Chondrocyte (in vitro differentiated cells): ENCODE measurements around the gene POLD1. TPM values are rescaled to one million over a fixed set of nuclear protein-coding genes. Genes with fewer than 3 reads are reported as not detected.
A peak's percentile ranks its signal among the peaks of the same experiment; 100 is the strongest.

ENCODE experiments used
- DNase-seq: peaks from one replicate; pipeline ENCODE4 v3.0.0; 2021; ENCODE audit warnings: mixed read lengths, low spot score
- H3K27ac Mint-ChIP-seq: one replicate; pipeline ENCODE4 v1.8.0; 2021; ENCODE audit warnings: mild to moderate bottlenecking, moderate library complexity, mixed read lengths; ENCODE audit not compliant: unreplicated experiment
- H3K27me3 Mint-ChIP-seq: 2 replicates; pipeline ENCODE4 v1.8.0; 2021; ENCODE audit warnings: low read depth, mixed read lengths
- H3K36me3 Mint-ChIP-seq: 2 replicates; pipeline ENCODE4 v1.8.0; 2021; ENCODE audit warnings: low read depth, mixed read lengths
- H3K4me1 Mint-ChIP-seq: 2 replicates; pipeline ENCODE4 v1.8.0; 2021; ENCODE audit warnings: low read depth, mild to moderate bottlenecking, mixed read lengths
- H3K4me3 Mint-ChIP-seq: one replicate; pipeline ENCODE4 v1.8.0; 2021; ENCODE audit warnings: mild to moderate bottlenecking, moderate library complexity, mixed read lengths; ENCODE audit not compliant: unreplicated experiment
- H3K9me3 Mint-ChIP-seq: 2 replicates; pipeline ENCODE4 v1.8.0; 2021; ENCODE audit warnings: low read depth, mixed read lengths
- total RNA-seq: library from RNA; stranded (reverse); gene quantifications from 3 replicates; pipeline ENCODE4 v1.2.1, GENCODE V29; 2021
- TF ChIP-seq, protein P1 (sequence below): fragments of 200-600 bp; sonication (generic); IDR thresholded peaks from 2 replicates; pipeline ENCODE4 v1.5.0; 2021; ENCODE audit warnings: antibody characterized with exemption, mild to moderate bottlenecking, moderate library complexity

POLD1 gene
- total RNA-seq, 1 donor from 2014 or later, result 15.8 TPM

- TF ChIP-seq, protein P1, sequence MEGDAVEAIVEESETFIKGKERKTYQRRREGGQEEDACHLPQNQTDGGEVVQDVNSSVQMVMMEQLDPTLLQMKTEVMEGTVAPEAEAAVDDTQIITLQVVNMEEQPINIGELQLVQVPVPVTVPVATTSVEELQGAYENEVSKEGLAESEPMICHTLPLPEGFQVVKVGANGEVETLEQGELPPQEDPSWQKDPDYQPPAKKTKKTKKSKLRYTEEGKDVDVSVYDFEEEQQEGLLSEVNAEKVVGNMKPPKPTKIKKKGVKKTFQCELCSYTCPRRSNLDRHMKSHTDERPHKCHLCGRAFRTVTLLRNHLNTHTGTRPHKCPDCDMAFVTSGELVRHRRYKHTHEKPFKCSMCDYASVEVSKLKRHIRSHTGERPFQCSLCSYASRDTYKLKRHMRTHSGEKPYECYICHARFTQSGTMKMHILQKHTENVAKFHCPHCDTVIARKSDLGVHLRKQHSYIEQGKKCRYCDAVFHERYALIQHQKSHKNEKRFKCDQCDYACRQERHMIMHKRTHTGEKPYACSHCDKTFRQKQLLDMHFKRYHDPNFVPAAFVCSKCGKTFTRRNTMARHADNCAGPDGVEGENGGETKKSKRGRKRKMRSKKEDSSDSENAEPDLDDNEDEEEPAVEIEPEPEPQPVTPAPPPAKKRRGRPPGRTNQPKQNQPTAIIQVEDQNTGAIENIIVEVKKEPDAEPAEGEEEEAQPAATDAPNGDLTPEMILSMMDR, result no peak
- H3K4me1 Mint-ChIP-seq, result peaks cover 18% of the 10 kb centered on the region
- H3K27me3 Mint-ChIP-seq, result no peaks in the 10 kb centered on the region
- no peak overlapping the region for H3K4me3 Mint-ChIP-seq
- H3K9me3 Mint-ChIP-seq, result no peaks in the 10 kb centered on the region
- no peak for DNase-seq
- no peaks in the 10 kb centered on the region for H3K36me3 Mint-ChIP-seq
- no peak overlapping the region for H3K27ac Mint-ChIP-seq
Observed at GRCh38 chr19:50371914-50372475, 12.2 kb upstream of the POLD1 start.

DNA sequence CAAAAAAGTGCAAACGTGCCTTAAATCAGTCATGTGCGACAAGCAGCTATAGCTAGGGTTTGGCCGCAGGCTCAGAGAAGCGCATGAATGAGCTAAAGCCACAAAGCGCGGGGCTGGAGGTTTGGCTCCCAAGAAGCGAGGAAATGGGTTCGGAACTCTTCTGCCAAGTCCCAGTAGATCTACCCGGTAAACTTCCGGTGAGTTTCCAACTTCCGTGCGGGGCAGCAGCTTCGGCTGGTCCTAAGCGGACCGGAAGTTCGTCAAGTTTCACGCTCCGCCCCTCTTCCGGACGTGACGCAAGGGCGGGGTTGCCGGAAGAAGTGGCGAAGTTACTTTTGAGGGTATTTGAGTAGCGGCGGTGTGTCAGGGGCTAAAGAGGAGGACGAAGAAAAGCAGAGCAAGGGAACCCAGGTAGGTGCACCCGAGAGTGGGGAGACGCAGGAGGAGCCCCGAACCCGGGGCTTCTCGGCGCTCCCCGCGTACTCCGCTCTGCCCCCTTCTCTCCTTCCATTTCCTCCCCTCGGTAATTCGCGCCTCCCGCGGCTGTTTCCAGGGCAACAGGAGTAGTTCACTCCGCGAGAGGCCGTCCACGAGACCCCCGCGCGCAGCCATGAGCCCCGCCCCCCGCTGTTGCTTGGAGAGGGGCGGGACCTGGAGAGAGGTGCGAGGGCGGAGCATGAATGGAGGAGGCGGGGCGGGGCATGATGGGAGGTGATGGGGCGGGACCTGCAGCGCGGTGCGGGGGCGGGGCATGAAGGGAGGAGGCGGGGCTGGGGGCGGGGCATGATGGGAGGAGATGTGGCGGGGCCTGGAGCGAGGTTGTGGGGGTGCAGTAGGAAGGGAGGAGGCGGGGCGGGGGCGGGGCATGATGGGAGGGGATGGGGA, 7.7 kb upstream of the POLD1 start, which contains the start of gene NR1H2:
Gene NR1H2 (plus strand): TSS at position 292 of the 885 bp plus-strand sequence. CDS start 1,149 bp downstream, outside the sequence.
- peak; percentile 97 for DNase-seq
- Mint-ChIP-seq H3K27ac (peak within 1 kb of the TSS; percentile 96), H3K4me3 (peak within 1 kb of the TSS; percentile 83), H3K4me1 (peaks cover 7% of the 10 kb centered on the region), H3K27me3 (no peaks in the 10 kb centered on the region), H3K36me3 (peaks cover 9% of the 10 kb centered on the region), H3K9me3 (no peaks in the 10 kb centered on the region)
- TF ChIP-seq, protein P1, result no peak

- no peak for DNase-seq
- TF ChIP-seq, protein P1, result no peak
- peak overlapping the region; percentile 6 for H3K27ac Mint-ChIP-seq
- H3K4me1 Mint-ChIP-seq, result peaks cover 7% of the 10 kb centered on the region
- no peaks in the 10 kb centered on the region for H3K27me3 Mint-ChIP-seq
- peaks cover 10% of the 10 kb centered on the region for H3K36me3 Mint-ChIP-seq
- H3K4me3 Mint-ChIP-seq, result peak overlapping the region; percentile 54
- no peaks in the 10 kb centered on the region for H3K9me3 Mint-ChIP-seq
Observed at GRCh38 chr19:50377051-50377461, 7.1 kb upstream of the POLD1 start.

DNA sequence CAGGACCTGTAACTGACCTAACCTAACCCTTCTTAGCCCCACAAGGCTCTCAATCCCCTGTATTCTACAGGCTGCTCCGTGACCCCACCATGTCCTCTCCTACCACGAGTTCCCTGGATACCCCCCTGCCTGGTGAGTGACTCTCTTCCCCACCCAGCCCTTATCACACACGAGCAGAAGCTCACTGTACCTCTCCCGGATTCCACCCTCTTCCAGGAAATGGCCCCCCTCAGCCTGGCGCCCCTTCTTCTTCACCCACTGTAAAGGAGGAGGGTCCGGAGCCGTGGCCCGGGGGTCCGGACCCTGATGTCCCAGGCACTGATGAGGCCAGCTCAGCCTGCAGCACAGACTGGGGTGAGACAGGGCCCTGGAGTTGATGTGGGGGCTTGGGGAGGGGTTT, 6.6 kb upstream of the POLD1 start:
- no peaks in the 10 kb centered on the region for H3K27me3 Mint-ChIP-seq
- no peak for DNase-seq
- H3K36me3 Mint-ChIP-seq, result peaks cover 10% of the 10 kb centered on the region
- peaks cover 7% of the 10 kb centered on the region for H3K4me1 Mint-ChIP-seq
- H3K9me3 Mint-ChIP-seq, result no peaks in the 10 kb centered on the region
- TF ChIP-seq, protein P1, result no peak
- H3K27ac Mint-ChIP-seq, result no peak overlapping the region
- peak overlapping the region; percentile 54 for H3K4me3 Mint-ChIP-seq

- H3K4me3 Mint-ChIP-seq, result peak overlapping the region; percentile 26
- no peaks in the 10 kb centered on the region for H3K9me3 Mint-ChIP-seq
- peaks cover 10% of the 10 kb centered on the region for H3K36me3 Mint-ChIP-seq
- DNase-seq, result no peak
- no peak overlapping the region for H3K27ac Mint-ChIP-seq
- TF ChIP-seq, protein P1, result no peak
- H3K4me1 Mint-ChIP-seq, result peaks cover 9% of the 10 kb centered on the region
- no peaks in the 10 kb centered on the region for H3K27me3 Mint-ChIP-seq
Observed at GRCh38 chr19:50378169-50378862, 5.8 kb upstream of the POLD1 start.
